Measurements from ENCODE around the gene MPPED2.

Gene MPPED2

GRCh38 chr11:30447058-30447640, 139.0 kb downstream of the MPPED2 start:
- no peak for DNase-seq

GRCh38 chr11:30446520-30446919, 139.6 kb downstream of the MPPED2 start:
- no peak for DNase-seq

- DNase-seq: no peak
These were observed 141.1 kb downstream of the MPPED2 start for GRCh38 chr11:30445056-30445455.

- no peak for DNase-seq
These were observed 145.6 kb downstream of the MPPED2 start for GRCh38 chr11:30440510-30440909.

- no peak for DNase-seq
These were observed 149.4 kb downstream of the MPPED2 start for GRCh38 chr11:30436801-30437200.

- DNase-seq: no peak
These were observed 150.7 kb downstream of the MPPED2 start for GRCh38 chr11:30435488-30435887.

GRCh38 chr11:30434901-30435300, 151.3 kb downstream of the MPPED2 start:
- DNase-seq: no peak

GRCh38 chr11:30433831-30434230, 152.3 kb downstream of the MPPED2 start:
- no peak for DNase-seq

GRCh38 chr11:30432716-30433115, 153.4 kb downstream of the MPPED2 start:
- no peak for DNase-seq

GRCh38 chr11:30432178-30432577, 154.0 kb downstream of the MPPED2 start:
- no peak for DNase-seq

GRCh38 chr11:30431127-30431814, 154.9 kb downstream of the MPPED2 start:
- no peak for DNase-seq

GRCh38 chr11:30429550-30429949, 156.6 kb downstream of the MPPED2 start:
- no peak for DNase-seq

- no peak for DNase-seq
These were observed 159.4 kb downstream of the MPPED2 start for GRCh38 chr11:30426781-30427180.

- DNase-seq: no peak
These were observed 161.3 kb downstream of the MPPED2 start for GRCh38 chr11:30424844-30425243.

- DNase-seq: no peak
These were observed 161.8 kb downstream of the MPPED2 start for GRCh38 chr11:30424321-30424720.

- no peak for DNase-seq
These were observed 162.3 kb downstream of the MPPED2 start for GRCh38 chr11:30423886-30424285.

GRCh38 chr11:30423279-30423648, 162.9 kb downstream of the MPPED2 start:
- no peak for DNase-seq

- no peak for DNase-seq
These were observed 163.5 kb downstream of the MPPED2 start for GRCh38 chr11:30422447-30423278.

- no peak for DNase-seq
These were observed 165.8 kb downstream of the MPPED2 start for GRCh38 chr11:30420233-30420787.

- no peak for DNase-seq
These were observed 171.3 kb downstream of the MPPED2 start for GRCh38 chr11:30414806-30415205.

GRCh38 chr11:30414244-30414643, 171.9 kb downstream of the MPPED2 start:
- DNase-seq: no peak

GRCh38 chr11:30412509-30412908, 173.6 kb downstream of the MPPED2 start:
- DNase-seq: no peak

- no peak for DNase-seq
These were observed 174.8 kb downstream of the MPPED2 start for GRCh38 chr11:30411383-30411782.

Measured in T1000 (cell line).